Subcutaneous abdominal adipose tissue (tissue), 5 donors: Measurements from ENCODE around the gene NEK7.

Experiments used
- H3K27ac ChIP-seq: one replicate; pipeline ENCODE4 v1.7.0; 2013; ENCODE audit warnings: low read depth, mild to moderate bottlenecking, inconsistent platforms, low read length, moderate library complexity
- H3K27me3 ChIP-seq, 5 donors: one replicate each; pipeline ENCODE4 v1.7.0; 2013; ENCODE audit warnings: low read length in 5 of 5, inconsistent platforms in 1 of 5; ENCODE audit not compliant: control insufficient read depth in 5 of 5, insufficient read depth in 4 of 5
- H3K36me3 ChIP-seq, 5 donors: one replicate each; pipeline ENCODE4 v1.7.0; 2013; ENCODE audit warnings: low read length in 5 of 5; ENCODE audit not compliant: control insufficient read depth in 5 of 5, insufficient read depth in 5 of 5
- H3K4me1 ChIP-seq, 5 donors: one replicate each; pipeline ENCODE4 v1.7.0; 2013; ENCODE audit warnings: low read length in 5 of 5, mild to moderate bottlenecking in 3 of 5, moderate library complexity in 1 of 5; ENCODE audit not compliant: control insufficient read depth in 5 of 5, insufficient read depth in 5 of 5
- H3K4me3 ChIP-seq, 5 donors: one replicate each; pipeline ENCODE4 v1.7.0; 2013; ENCODE audit warnings: low read length in 5 of 5, low read depth in 1 of 5
- H3K9ac ChIP-seq, 5 donors: one replicate each; pipeline ENCODE4 v1.7.0; 2013; ENCODE audit warnings: low read length in 5 of 5, mild to moderate bottlenecking in 4 of 5, moderate library complexity in 3 of 5
- H3K9me3 ChIP-seq, 5 donors: one replicate each; pipeline ENCODE4 v1.7.0; 2013; ENCODE audit warnings: low read length in 5 of 5; ENCODE audit not compliant: control insufficient read depth in 5 of 5
- donor health status: healthy.
- donor health status: healthy.
- donor health status: healthy.
- donor health status: healthy.
- donor health status: healthy.

Gene NEK7

DNA sequence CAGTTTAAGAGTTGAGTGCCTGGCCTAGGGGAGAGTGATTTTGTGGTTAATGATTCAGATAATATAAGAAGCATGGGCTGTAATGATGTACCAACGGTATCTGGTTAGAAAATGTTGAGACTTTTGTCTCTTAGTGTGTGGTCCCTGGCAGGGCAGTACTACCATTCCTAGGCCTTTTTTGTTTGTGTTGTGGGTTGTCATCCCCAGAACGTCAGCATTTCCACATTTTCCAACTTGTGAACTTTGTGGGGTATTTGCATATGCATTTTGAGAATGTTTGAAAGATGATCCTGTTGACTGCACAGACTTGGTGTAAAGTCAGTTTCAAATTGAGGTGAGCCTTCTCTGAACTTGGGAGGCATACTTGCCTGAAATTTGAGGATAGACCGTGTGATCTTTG, 11.4 kb downstream of the NEK7 start:
- no peak overlapping the region for H3K27ac ChIP-seq
- H3K36me3 ChIP-seq = no peaks in the 10 kb centered on the region
- H3K27me3 ChIP-seq = no peaks in the 10 kb centered on the region
- no peak overlapping the region for H3K9ac ChIP-seq
- H3K4me1 ChIP-seq = peaks cover 3 to 64% (median 54%) of the 10 kb centered on the region in 5 donors
- no peak overlapping the region for H3K4me3 ChIP-seq
- no peaks in the 10 kb centered on the region for H3K9me3 ChIP-seq

DNA sequence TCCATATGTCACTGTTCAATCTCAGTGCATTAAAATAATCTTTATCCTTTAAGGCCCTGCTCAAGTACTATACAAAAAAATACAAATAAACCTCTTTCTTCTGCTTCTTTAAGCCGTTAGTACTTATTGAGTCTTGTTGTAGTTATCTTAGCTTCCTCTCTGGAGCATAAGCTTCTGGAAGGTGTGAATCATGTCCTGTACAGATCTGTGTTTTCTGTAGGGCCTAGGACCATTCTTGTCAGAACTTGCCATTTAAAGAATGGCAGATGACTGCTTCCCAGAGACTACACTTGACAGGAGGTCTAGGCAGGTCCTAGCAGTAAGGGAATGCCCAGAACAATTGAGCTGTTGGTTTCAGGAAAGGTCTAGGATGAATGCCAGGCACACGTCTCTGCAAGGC, 12.9 kb downstream of the NEK7 start:
- H3K9ac ChIP-seq = no peak overlapping the region
- H3K36me3 ChIP-seq = no peaks in the 10 kb centered on the region
- no peaks in the 10 kb centered on the region for H3K9me3 ChIP-seq
- H3K4me3 ChIP-seq = no peak overlapping the region
- no peak overlapping the region for H3K27ac ChIP-seq
- peaks cover 3 to 70% (median 51%) of the 10 kb centered on the region in 5 donors for H3K4me1 ChIP-seq
- no peaks in the 10 kb centered on the region for H3K27me3 ChIP-seq

DNA sequence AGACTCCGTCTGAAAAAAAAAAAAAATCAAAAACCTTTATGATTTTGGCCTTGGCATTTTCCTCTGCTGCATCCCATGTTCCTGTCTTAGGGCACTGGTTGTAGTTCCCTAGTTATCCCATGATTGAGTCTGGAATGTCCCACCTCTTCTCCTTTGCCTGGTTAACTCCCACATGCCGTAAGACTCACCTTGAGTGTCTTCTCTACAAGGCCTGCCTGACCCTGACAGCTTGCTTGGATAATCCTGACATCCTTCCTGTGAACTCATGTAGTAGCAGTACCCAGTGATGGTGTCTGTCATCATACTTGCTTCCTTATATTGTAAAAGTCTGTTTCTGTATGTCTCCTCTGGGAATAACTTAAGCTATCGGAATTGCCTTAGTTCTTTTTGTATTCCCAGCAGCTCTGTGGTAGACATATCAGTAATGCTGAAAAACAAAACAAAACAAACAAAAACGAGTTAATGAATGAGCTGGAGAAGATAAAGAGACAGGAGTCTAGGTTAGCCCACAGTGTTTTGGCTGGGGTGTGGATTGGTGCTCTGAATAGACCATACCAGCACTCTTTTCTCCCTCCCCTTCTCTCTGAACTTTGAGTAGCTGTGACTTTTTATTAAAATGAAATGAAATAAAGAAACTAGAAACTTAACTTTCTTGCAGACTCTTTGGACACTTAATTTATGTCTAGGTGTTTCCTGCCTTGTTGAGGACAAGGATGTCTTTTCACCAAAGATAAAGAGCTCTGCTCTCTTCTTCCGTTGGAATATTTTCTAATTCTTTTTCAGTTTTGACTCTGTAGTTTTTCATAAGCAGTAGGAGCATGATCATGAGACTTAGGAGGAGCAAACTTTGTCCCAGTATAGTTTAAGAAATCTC, 15.1 kb downstream of the NEK7 start:
- Histone ChIP-seq H3K36me3 (no peaks in the 10 kb centered on the region), H3K9ac (peak overlapping the region in 3 of 5 donors; percentile 5 to 61 (median 11)), H3K27ac (peak overlapping the region; percentile 71), H3K9me3 (no peaks in the 10 kb centered on the region), H3K27me3 (no peaks in the 10 kb centered on the region), H3K4me3 (no peak overlapping the region), H3K4me1 (peaks cover 4 to 68% (median 60%) of the 10 kb centered on the region in 5 donors)

DNA sequence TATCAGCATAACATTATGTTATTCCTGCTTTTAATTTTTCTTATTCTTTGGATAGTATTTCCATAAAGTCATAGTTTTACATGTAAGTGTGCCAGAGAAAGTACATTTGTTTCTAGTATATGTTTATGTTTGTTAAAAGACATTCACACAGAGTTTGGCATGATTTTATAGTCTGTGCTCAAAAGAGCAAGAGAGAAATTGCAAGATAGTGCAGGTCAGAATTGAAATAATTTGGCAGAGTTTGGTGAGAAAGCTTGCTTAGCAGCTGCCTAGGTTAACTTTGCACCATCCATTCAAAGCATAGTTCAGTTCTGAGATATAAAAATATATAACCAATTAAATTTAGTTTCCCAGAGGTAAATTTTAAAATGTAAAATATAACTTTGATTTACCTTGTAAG, 17.0 kb downstream of the NEK7 start:
- peaks cover 4 to 58% (median 45%) of the 10 kb centered on the region in 5 donors for H3K4me1 ChIP-seq
- no peaks in the 10 kb centered on the region for H3K36me3 ChIP-seq
- no peaks in the 10 kb centered on the region for H3K27me3 ChIP-seq
- no peak overlapping the region for H3K27ac ChIP-seq
- no peak overlapping the region for H3K9ac ChIP-seq
- H3K9me3 ChIP-seq = no peaks in the 10 kb centered on the region
- no peak overlapping the region for H3K4me3 ChIP-seq

DNA sequence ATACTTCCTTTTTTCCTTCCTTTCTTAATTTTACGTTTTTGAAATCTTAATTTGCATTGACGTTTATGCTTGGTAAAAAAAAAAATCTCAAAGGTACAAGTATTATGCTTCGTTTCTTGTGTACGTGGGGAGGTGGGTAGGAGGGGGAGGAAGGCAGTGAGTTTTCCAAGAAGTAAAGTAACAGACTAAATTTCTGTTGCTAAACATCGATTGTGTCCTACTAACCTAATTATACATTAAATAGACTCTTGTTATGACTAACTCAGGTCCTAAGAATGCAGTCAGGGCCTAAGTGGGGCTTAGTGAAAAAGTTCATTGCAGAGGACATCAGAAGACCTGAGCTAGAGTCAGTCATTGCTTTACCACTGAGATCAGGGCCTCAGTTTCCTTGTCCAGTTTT, 17.5 kb downstream of the NEK7 start:
- Histone ChIP-seq H3K27ac (no peak overlapping the region), H3K4me1 (peaks cover 4 to 55% (median 42%) of the 10 kb centered on the region in 5 donors), H3K4me3 (no peak overlapping the region), H3K27me3 (no peaks in the 10 kb centered on the region), H3K9me3 (no peaks in the 10 kb centered on the region), H3K9ac (no peak overlapping the region), H3K36me3 (no peaks in the 10 kb centered on the region)

DNA sequence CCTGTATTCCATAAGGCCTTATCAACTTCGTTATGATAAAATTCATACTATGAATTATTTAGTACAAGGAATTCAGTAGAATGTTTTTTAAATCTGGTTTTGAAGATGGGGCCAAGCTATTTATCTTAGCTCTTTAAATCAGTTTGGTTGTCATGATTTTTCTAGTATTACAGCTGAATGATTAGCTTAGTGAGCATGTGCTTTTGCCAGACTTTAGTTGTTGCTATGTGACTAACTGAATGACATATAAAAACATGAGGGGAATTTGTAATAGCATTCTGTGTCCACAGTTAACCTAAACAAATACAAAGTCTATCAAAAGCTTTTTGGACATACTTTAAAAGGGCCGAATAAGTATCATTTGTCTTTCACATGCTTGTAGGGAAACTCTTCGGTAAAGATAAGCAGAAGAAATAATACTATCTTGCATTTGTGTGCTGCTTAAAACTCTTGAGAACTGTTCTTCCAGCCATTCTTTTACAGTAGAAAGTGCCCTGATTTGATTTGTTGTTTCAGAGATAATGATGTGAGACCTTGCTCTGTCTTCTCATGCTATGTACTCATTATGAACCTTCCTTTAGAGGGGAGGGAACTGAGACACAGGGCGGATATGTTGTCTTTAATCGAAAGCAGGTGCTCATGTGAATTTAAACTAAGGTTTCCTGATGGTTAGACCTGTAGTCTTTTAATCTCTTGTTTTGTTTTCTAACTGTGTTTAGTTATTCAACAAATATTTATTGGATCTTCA, 18.8 kb downstream of the NEK7 start:
- Histone ChIP-seq H3K9ac (no peak overlapping the region), H3K27ac (no peak overlapping the region), H3K4me3 (no peak overlapping the region)

DNA sequence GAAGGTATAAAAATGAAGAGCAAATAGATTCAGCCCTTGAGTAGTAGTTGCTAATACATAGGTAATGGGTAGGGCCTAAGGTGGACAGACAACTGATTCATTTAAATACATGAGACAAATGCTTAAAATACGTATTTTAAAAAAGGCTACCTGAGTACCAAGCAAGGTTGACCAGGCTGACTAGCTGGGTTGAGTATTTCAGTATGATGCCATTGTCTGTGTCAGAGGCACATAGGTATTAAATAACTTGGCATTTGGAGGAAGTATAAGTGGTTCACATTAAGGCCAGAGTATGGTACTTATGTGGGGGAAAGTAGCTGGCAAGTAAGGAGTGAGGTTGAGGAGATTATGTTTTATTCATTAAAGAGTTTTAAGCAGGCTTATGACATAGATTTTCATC, 19.4 kb downstream of the NEK7 start:
- Histone ChIP-seq H3K4me3 (no peak overlapping the region), H3K36me3 (no peaks in the 10 kb centered on the region), H3K27me3 (no peaks in the 10 kb centered on the region), H3K27ac (no peak overlapping the region), H3K9me3 (no peaks in the 10 kb centered on the region), H3K9ac (no peak overlapping the region), H3K4me1 (peaks cover 4 to 63% (median 39%) of the 10 kb centered on the region in 5 donors)

More for the DNA sequence above, 18.8 kb downstream of the NEK7 start:
- peaks cover 4 to 63% (median 39%) of the 10 kb centered on the region in 5 donors for H3K4me1 ChIP-seq
- H3K27me3 ChIP-seq = no peaks in the 10 kb centered on the region
- H3K9me3 ChIP-seq = no peaks in the 10 kb centered on the region
- no peaks in the 10 kb centered on the region for H3K36me3 ChIP-seq

DNA sequence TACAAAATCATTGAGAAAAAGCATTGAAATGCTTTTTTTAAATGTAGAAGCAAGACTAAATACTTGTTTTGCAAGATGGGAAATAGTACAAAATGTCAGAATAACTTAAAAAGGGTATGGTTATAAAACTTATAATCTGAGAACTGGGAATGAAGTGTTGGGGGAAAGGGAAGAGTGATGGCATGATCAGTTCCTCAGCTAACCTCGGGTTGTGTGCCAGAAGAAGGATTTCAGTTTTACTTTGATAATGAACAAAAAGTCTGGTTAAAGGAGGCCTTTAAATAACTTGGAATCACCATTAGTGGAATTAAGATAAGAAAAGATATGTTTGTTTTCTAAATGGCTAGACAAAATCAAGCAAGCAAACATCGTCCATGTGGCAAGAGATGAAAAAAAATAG, 20.7 kb downstream of the NEK7 start:
- Histone ChIP-seq H3K9ac (no peak overlapping the region), H3K9me3 (no peaks in the 10 kb centered on the region), H3K36me3 (no peaks in the 10 kb centered on the region), H3K4me3 (no peak overlapping the region), H3K4me1 (peaks cover 2 to 52% (median 29%) of the 10 kb centered on the region in 5 donors), H3K27me3 (no peaks in the 10 kb centered on the region), H3K27ac (no peak overlapping the region)

DNA sequence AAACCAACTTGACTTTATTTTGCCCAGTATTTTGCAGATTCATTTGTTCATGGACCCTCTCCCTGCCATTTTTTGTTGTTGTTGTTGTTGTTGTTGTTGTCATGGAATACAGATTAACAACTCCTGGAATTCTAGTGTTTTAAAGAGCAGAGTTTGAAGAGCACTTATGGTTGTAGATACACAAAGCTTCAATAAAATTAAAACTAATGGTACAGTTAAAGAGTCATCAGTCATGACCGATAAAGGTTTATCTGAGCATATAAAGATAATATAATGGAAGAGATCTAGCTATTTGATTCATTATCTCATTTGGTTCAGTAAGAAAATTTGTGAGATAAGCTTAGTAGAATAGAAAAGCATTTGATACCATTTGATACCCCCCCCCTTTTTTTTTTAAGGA, 21.8 kb downstream of the NEK7 start:
- no peaks in the 10 kb centered on the region for H3K27me3 ChIP-seq
- H3K9ac ChIP-seq = no peak overlapping the region
- no peaks in the 10 kb centered on the region for H3K36me3 ChIP-seq
- peaks cover 2 to 43% (median 22%) of the 10 kb centered on the region in 5 donors for H3K4me1 ChIP-seq
- H3K4me3 ChIP-seq = no peak overlapping the region
- H3K9me3 ChIP-seq = no peaks in the 10 kb centered on the region
- no peak overlapping the region for H3K27ac ChIP-seq

DNA sequence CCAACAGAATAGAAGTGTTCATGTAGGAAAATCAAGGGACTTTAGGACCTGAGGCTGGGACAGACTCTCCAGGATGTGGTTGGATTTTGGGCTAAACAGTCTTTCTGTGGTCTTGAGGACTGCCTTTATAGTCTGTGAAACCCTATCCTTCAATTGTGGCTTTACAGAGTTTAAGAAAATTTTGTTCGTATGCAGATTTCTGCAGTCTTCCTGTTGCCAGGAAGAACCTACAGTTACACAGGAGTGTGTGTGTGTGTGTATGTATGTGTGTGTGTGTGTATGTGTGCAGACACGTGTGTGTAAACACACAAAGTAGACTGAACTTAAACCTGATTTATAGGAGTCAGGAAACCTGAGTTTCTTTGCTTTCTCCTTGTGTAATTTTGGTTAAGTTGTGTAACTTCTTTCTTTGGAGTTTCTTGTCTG, 22.8 kb downstream of the NEK7 start:
- Histone ChIP-seq H3K9me3 (no peaks in the 10 kb centered on the region), H3K36me3 (no peaks in the 10 kb centered on the region), H3K9ac (peak overlapping the region in 1 of 5 donors; percentile 19), H3K4me1 (peaks cover 2 to 34% (median 14%) of the 10 kb centered on the region in 5 donors), H3K27ac (no peak overlapping the region), H3K27me3 (no peaks in the 10 kb centered on the region), H3K4me3 (no peak overlapping the region)
